ENCODE measurements around the gene FOXP1.

Gene FOXP1

GRCh38 chr3:70963431-70964275 is 619.9 kb downstream of the FOXP1 start:
- Histone ChIP-seq H3K36me3 (ENCODE audit: control insufficient read depth, low read length) (peaks cover 46% of the 10 kb centered on the region), H3F3A (ENCODE audit: control insufficient read depth, insufficient read depth) (no peaks in the 10 kb centered on the region), H4K20me1 (ENCODE audit: control insufficient read depth, insufficient read depth, low read depth, low read length) (no peaks in the 10 kb centered on the region), H3K9me3 (ENCODE audit: control insufficient read depth, insufficient read depth, low read length) (no peaks in the 10 kb centered on the region), H3K9me2 (replicated peaks; ENCODE audit: control insufficient read depth, low read length) (no peaks in the 10 kb centered on the region), H3K4me2 (ENCODE audit: low read length) (no peak overlapping the region), H3K27me3 (ENCODE audit: control insufficient read depth, low read length) (no peaks in the 10 kb centered on the region), H3K79me2 (ENCODE audit: control insufficient read depth, low read length) (no peaks in the 10 kb centered on the region), H3K4me3 (ENCODE audit: low read length) (no peak overlapping the region), H3K27ac (ENCODE audit: low read depth, low read length) (no peak overlapping the region), H3K4me1 (ENCODE audit: control insufficient read depth, low read length) (no peaks in the 10 kb centered on the region)
- TF ChIP-seq CTCF (IDR thresholded peaks at IDR 0.05; ENCODE audit: low read depth, low read length, poor library complexity, severe bottlenecking), result no peak
- TF ChIP-seq EZH2phosphoT487 (IDR thresholded peaks at IDR 0.05; ENCODE audit: borderline replicate concordance, low read length), result no peak

GRCh38 chr3:70959506-70960291 is 623.8 kb downstream of the FOXP1 start:
- H3K4me2 ChIP-seq (ENCODE audit: low read length), result no peak overlapping the region
- no peaks in the 10 kb centered on the region for H3K9me2 ChIP-seq (replicated peaks; ENCODE audit: control insufficient read depth, low read length)
- H3K9me3 ChIP-seq (ENCODE audit: control insufficient read depth, insufficient read depth, low read length), result no peaks in the 10 kb centered on the region
- no peak overlapping the region for H3K4me3 ChIP-seq (ENCODE audit: low read length)
- no peak overlapping the region for H3K27ac ChIP-seq (ENCODE audit: low read depth, low read length)
- no peaks in the 10 kb centered on the region for H3K79me2 ChIP-seq (ENCODE audit: control insufficient read depth, low read length)
- no peaks in the 10 kb centered on the region for H3K4me1 ChIP-seq (ENCODE audit: control insufficient read depth, low read length)
- peaks cover 28% of the 10 kb centered on the region for H3K36me3 ChIP-seq (ENCODE audit: control insufficient read depth, low read length)
- TF ChIP-seq EZH2phosphoT487 (IDR thresholded peaks at IDR 0.05; ENCODE audit: borderline replicate concordance, low read length) (no peak), CTCF (IDR thresholded peaks at IDR 0.05; ENCODE audit: low read depth, low read length, poor library complexity, severe bottlenecking) (no peak)
- no peaks in the 10 kb centered on the region for H4K20me1 ChIP-seq (ENCODE audit: control insufficient read depth, insufficient read depth, low read depth, low read length)
- no peaks in the 10 kb centered on the region for H3K27me3 ChIP-seq (ENCODE audit: control insufficient read depth, low read length)
- no peaks in the 10 kb centered on the region for H3F3A ChIP-seq (ENCODE audit: control insufficient read depth, insufficient read depth)

- H3K4me1 ChIP-seq (ENCODE audit: control insufficient read depth, low read length), result no peaks in the 10 kb centered on the region
Measured at GRCh38 chr3:70952033-70952747, 631.3 kb downstream of the FOXP1 start.

More at GRCh38 chr3:70952033-70952747, 631.3 kb downstream of the FOXP1 start:
- Histone ChIP-seq H3K27ac (ENCODE audit: low read depth, low read length) (no peak overlapping the region), H3K4me2 (ENCODE audit: low read length) (no peak overlapping the region), H3F3A (ENCODE audit: control insufficient read depth, insufficient read depth) (peaks cover 5% of the 10 kb centered on the region; the same call in 1 of the 2 replicates), H3K79me2 (ENCODE audit: control insufficient read depth, low read length) (no peaks in the 10 kb centered on the region), H4K20me1 (ENCODE audit: control insufficient read depth, insufficient read depth, low read depth, low read length) (0 out of 2 replicates have a peak, but pooled peaks cover 3% of the 10 kb centered on the region), H3K27me3 (ENCODE audit: control insufficient read depth, low read length) (no peaks in the 10 kb centered on the region), H3K9me3 (ENCODE audit: control insufficient read depth, insufficient read depth, low read length) (no peaks in the 10 kb centered on the region), H3K9me2 (replicated peaks; ENCODE audit: control insufficient read depth, low read length) (no peaks in the 10 kb centered on the region), H3K4me3 (ENCODE audit: low read length) (no peak overlapping the region), H3K36me3 (ENCODE audit: control insufficient read depth, low read length) (no peaks in the 10 kb centered on the region)
- TF ChIP-seq CTCF (IDR thresholded peaks at IDR 0.05; ENCODE audit: low read depth, low read length, poor library complexity, severe bottlenecking), result no peak
- no peak for TF ChIP-seq EZH2phosphoT487 (IDR thresholded peaks at IDR 0.05; ENCODE audit: borderline replicate concordance, low read length)
